Right renal cortex interstitium (tissue), 3 donors: Measurements from ENCODE around the gene C19orf33. TPM values are rescaled to one million over a fixed set of nuclear protein-coding genes. Genes with fewer than 3 reads are reported as not detected.

ENCODE experiments used
- DNase-seq, 3 donors: peaks; one replicate each; pipeline ENCODE4 v3.0.0-alpha.2; 2013; ENCODE audit warnings: low read depth in 3 of 3, low spot score in 2 of 3
- polyA plus RNA-seq, 3 donors: library from polyadenylated mRNA; unstranded; fragments of 120-200 nt; gene quantifications; one replicate each; pipeline ENCODE4 v1.2.1, GENCODE V29; 2013; ENCODE audit not compliant: insufficient read length in 3 of 3

Gene C19orf33
- polyA plus RNA-seq, 3 donors, result 5.2 to 10.7 (median 10.5) TPM

- DNase-seq, result no peak
Measured at GRCh38 chr19:38308006-38308766, 4.1 kb downstream of the C19orf33 start.

DNA sequence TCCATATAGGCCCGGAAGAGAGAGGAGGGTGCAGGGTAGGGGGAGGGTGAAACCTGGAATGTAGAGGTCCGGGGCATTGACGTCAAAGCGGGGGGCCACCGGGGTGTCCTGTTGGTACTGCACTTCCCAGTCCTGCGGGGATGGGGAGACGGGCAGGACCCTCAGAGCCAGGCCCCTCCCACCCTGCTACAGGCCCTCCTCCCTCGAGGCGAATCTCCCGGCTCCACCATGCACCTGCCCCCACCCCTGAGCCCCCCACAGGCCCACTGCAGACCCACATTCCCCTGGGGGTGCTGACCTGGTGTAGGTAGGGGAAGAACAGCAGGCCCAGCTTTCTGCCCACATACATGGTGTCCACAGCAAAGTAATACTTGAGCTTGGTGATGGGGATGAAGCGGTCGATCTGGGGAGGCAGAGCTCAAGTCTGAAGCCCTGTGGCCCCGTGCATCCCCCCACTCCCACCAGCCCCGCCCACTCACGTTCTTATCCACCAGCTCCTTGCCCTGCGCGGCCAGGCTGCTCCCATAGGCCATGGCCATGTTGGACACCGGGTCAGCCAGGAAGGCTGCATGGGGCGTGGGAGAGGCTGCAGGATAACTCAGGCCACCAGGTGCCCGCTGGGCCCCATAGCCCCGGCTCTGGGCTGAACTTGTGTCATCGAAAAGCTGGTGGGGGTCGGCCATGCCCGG, 5.0 kb downstream of the C19orf33 start:
- no peak for DNase-seq

DNA sequence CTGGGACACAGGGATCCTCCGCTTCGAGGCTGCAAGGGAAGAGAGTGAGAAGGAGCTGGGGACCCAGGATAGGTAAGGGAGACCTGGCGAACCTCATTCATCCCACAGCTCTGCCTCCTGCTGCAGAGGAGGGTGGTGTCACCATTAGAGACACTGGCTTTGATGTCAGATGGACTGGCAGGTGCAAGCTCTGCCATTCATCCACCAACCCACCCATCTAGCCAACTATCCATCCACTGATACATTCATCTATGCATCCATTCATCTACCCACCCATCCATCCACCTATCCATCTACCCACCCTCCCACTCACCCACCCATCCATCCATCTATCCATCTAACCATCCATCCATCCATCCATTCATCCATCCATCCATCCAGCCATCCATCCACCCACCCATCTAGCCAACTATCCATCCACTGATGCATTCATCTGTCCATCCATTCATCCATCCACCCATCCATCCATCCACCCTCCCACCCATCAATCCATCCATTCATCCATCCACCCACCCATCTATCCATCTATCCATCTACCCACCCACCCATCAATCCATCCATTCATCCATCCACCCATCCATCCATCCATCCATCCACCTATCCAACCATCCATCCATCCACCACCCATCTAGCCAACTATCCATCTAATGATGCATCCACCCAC, 5.7 kb downstream of the C19orf33 start:
- DNase-seq, result no peak

DNA sequence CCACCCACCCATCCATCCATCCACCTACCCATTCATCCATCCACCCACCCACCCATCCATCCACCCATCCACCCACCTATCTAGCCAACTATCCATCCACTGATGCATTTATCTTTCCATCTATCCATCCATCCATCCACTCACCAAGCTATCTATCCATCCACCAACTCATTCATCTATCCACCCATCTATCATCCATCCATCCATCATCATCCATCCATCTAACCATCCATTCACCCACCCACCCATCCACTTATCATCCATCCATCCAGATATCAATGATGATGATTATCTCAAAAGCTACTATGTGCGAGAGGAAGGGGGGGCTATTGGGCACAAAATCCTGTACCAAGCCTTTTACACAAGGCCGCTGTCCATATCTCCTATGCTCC, 6.2 kb downstream of the C19orf33 start:
- no peak for DNase-seq

DNA sequence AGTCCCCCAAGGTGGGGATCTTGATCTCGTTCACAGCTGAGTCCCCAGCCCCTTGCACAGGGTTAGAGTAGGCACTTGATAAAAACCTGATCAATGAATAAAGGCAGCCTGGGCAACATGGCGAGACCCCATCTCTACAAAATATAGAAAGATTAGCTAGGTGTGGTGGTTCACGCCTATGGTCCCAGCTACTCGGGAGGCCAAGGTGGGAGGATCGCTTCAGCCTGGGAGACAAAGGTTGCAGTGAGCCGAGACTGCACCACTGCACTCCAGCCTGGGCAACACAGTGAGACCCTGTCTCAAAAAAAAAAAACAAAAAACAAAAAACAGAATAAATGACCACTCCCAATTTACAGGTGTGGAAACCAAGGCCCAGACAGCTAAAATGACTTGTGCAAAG, 6.9 kb downstream of the C19orf33 start:
- no peak for DNase-seq

DNA sequence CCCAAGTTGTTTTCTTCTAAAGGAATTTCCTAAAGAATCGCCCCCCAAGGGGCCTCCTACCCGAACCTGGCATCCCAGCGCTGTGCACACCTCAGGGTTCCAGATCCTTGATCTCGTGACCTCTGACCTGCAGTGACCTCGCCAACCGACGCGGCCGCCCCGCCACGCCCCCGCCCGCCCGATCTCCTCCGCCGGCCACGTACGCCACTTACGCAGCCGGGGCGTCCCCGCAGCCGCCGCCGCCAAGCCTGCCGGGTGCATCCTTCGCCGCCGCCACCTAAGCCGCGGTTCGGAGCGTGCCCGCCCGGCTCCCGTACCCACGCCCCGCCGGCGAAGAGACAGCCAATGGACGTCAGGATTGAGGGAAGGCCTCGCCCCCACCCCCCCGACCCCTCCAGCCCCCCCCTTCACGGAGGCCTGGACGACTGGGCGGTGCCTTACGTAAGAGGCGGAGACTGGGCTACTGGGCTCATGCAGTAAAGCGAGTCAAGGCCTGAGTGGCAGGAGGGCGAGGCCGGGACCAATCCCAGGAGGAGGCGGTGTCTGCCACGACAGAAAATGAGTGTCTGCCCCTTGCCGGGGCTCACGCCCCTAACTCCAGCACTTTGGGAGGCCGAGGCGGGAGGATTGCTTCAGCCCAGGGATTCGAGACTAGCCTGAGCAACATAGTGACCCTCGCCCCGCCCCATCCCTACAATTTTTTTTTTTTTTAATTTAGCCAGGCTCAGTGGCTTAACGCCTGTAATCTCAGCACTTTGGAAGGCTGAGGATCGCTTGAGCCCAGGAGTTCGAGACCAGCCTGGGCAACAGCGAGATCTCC, 11.8 kb downstream of the C19orf33 start, which contains the start of gene YIF1B:
Gene YIF1B (minus strand): TSS at position 291 of the 820 bp plus-strand sequence. CDS start 30 bp downstream, at position 261.
- DNase-seq, result peak; percentile 80 to 92 (median 90)

DNA sequence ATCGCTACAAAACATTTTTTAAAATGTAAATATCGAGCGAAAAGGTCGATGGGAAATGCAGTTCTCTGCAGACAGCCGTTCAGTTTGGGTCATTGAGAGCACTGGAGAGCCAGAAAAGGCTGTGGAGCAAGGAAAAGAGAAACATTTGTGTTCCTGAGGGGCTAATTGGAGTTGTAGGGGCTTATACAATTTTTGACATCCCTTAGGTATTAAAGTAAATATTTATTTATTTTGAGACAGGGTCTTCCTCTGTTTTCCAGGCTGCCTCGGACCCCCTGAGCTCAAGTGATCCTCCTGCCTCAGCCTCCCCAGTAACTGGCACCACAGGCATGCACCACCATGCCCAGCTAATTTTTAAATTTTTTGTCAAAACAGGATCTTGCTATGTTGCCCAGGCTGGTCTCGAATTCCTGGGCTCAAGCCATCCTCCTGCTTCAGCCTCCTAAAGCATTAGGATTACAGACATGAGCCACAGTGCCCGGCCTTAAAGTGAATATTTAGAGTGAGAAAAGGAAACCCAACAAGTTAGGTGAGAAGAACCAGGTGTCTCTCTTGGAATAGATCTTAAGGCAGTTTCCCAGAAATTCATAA, 12.5 kb downstream of the C19orf33 start:
- DNase-seq, result no peak

DNA sequence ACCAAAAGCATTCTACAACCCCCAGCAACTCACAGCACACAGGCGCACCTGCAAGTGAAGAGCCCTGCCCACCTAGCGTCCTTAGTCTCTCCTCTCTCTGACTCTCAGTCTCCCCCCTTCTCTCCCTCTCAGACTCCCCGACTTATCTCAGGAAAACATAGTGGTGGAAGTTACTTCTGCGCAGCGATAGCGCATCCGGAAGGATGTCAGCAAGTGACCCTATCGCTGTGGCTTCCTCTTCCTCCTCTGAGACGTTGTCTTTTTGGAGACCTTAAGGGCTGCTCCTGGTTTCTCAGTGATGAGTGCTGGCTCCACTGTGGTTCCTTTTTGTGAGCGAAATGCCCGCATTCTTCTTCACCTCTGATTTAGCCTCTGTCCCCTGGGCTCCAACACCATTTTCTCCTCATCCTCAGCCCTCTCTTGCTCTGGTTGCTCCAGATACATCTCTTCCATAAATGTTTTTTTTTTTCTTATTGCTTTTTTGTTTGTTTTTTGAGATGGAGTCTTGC, 13.1 kb downstream of the C19orf33 start:
- no peak for DNase-seq

DNA sequence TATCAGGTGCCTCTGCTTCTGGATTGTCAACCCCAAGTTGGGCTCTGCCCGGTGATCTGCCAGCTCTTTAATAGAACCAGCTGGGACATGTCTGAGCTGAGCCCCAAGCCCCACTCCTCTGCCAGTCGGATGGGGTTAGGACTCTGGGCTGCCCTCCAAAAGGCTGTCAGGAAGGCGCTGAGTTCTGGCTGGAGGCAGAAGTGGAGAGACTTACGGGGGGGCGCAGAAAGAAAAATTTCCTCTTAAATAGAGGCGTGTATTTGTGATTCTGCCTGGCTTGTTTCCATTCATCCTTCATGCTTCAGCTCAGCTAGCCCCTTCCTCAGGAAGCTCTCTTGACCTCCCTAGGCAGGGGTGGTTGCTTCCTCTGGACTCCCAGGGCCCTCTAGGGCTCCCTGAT, 14.6 kb downstream of the C19orf33 start:
- no peak for DNase-seq

DNA sequence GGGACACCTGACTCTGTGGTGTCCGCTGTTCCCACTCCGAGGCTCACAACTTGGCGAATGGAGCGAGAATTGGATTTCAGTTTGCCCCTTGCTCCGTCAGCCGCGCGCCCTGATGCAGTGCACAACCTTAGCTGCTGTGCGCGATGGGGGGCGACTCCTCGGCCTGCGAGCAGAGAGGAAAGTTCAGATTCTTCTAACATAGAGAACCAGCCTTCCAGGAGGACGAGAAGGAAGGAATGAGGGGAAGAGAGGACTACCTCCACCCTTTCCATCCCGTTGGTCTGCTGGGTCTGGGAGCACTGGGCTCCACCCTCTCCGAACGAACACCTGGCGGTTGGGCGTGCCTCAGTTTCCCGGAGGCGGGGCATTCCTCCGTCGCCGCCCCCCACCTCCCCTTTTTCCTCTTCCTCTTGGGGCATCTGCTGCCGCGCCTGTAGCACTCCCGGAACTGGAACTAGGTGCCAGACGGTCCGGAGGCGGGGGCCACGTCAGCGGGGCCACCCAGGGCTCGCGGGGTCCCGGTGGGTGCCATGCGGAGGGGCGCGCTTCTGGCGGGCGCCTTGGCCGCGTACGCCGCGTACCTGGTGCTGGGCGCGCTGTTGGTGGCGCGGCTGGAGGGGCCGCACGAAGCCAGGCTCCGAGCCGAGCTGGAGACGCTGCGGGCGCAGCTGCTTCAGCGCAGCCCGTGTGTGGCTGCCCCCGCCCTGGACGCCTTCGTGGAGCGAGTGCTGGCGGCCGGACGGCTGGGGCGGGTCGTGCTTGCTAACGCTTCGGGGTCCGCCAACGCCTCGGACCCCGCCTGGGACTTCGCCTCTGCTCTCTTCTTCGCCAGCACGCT, 15.6 kb downstream of the C19orf33 start, which contains the start of gene KCNK6:
Gene KCNK6 (plus strand): TSS at position 425 of the 838 bp plus-strand sequence. CDS start 106 bp downstream, at position 531.
- no peak for DNase-seq

- DNase-seq, result no peak
Measured at GRCh38 chr19:38320969-38321339, 16.9 kb downstream of the C19orf33 start.

DNA sequence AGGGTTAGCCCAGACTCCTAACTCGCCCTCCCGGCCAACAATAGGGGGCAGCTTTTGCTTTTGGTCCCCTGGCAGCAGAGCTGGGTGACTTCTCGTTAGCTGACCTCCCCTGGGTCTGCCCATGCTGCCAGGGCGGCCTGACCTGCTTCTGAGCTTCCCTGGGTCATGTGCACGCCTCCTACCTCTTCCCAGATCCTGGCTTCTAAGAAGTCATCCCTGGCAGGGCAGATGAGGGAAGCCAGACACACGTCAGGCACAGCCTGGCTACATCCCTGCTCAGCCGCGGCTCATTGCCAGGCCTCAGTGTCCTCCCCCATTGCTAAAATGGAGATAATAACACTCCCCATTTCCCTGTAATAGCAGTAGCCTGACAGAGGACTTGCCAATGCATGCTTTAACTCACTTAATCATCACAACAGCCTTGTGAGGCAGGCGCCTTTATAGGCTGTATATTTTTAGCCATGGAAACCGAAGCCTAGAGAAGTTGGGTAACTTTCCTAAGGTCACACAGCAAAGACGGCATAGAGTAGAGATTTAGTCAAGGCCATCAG, 17.7 kb downstream of the C19orf33 start:
- DNase-seq, result no peak

DNA sequence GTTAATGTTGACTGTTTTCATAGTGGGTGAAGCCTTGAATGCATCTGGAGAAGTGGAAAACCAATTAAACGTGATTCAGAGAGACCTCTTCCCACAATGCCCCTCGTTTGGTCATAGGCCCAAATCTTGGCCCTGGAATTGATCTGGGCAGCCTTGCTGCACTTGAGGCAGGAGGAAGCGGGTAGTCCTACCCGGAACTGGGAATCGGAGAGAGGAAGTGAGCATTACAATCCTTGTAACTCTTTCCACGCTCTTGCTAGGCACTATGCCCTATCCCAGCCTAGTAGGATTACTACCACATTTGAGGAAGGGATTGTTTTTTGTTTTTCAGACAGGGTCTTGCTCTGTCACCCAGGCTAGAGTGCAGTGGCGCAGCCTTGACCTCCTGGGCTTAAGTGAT, 19.2 kb downstream of the C19orf33 start:
- no peak for DNase-seq

- DNase-seq, result no peak
Measured at GRCh38 chr19:38324431-38324830, 20.4 kb downstream of the C19orf33 start.

DNA sequence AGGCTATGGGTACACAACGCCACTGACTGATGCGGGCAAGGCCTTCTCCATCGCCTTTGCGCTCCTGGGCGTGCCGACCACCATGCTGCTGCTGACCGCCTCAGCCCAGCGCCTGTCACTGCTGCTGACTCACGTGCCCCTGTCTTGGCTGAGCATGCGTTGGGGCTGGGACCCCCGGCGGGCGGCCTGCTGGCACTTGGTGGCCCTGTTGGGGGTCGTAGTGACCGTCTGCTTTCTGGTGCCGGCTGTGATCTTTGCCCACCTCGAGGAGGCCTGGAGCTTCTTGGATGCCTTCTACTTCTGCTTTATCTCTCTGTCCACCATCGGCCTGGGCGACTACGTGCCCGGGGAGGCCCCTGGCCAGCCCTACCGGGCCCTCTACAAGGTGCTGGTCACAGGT, 22.5 kb downstream of the C19orf33 start:
- DNase-seq, result no peak

DNA sequence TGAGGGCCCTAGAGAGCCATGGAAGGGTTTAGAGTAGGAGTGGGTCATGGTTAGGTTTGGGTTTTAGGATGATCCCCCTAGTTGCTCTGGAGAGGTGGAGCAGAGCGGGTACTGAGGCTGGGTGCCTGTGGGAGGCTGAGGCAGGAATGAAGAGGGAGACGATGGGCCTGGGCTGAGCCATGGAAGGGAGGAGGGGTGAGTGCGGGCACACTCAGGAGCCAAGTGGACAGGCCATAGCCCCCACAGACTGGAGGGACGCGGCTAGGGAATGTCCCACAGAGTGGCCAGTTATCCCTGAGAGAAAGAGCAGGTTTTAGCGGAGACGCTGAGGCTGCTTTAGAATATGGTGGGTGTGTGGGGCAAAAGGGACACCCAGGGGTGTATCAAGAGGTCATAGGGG, 25.6 kb downstream of the C19orf33 start:
- no peak for DNase-seq

- DNase-seq, result no peak
Measured at GRCh38 chr19:38331728-38332127, 27.7 kb downstream of the C19orf33 start.

GRCh38 chr19:38333245-38333644, 29.2 kb downstream of the C19orf33 start:
- DNase-seq, result no peak
